ENCODE results near the gene GSE1.

GRCh38 chr16:85610059-85610445 lies 3.1 kb upstream of the GSE1 start:
- TF ChIP-seq CTCF (IDR thresholded peaks at IDR 0.05) (no peak), POLR2A (IDR thresholded peaks at IDR 0.05) (no peak)
